ENCODE measurements around the gene KRT1.

KRT1 gene

GRCh38 chr12:52698651-52699340 is 18.6 kb upstream of the KRT1 start:
- no peak for FAIRE-seq

GRCh38 chr12:52697058-52697582 is 16.9 kb upstream of the KRT1 start:
- no peak for FAIRE-seq

- FAIRE-seq: no peak
Measured at GRCh38 chr12:52696588-52696987, 16.4 kb upstream of the KRT1 start.

- no peak for FAIRE-seq
Measured at GRCh38 chr12:52695039-52695438, 14.8 kb upstream of the KRT1 start.

- no peak for FAIRE-seq
Measured at GRCh38 chr12:52694151-52694550, 13.9 kb upstream of the KRT1 start.

GRCh38 chr12:52693261-52693660 is 13.1 kb upstream of the KRT1 start:
- FAIRE-seq: no peak

GRCh38 chr12:52692254-52692653 is 12.0 kb upstream of the KRT1 start:
- no peak for FAIRE-seq

- no peak for FAIRE-seq
Measured at GRCh38 chr12:52691841-52692150, 11.6 kb upstream of the KRT1 start.

GRCh38 chr12:52691076-52691840 is 11.1 kb upstream of the KRT1 start:
- FAIRE-seq: no peak

- FAIRE-seq: no peak
Measured at GRCh38 chr12:52690351-52691075, 10.3 kb upstream of the KRT1 start.

- no peak for FAIRE-seq
Measured at GRCh38 chr12:52689936-52690335, 9.7 kb upstream of the KRT1 start.

- no peak for FAIRE-seq
Measured at GRCh38 chr12:52689239-52689638, 9.0 kb upstream of the KRT1 start.

- no peak for FAIRE-seq
Measured at GRCh38 chr12:52688481-52688880, 8.3 kb upstream of the KRT1 start.

GRCh38 chr12:52687497-52688385 is 7.5 kb upstream of the KRT1 start:
- FAIRE-seq: no peak

GRCh38 chr12:52686756-52687487 is 6.7 kb upstream of the KRT1 start:
- FAIRE-seq: no peak

- no peak for FAIRE-seq
Measured at GRCh38 chr12:52686063-52686462, 5.9 kb upstream of the KRT1 start.

- FAIRE-seq: no peak
Measured at GRCh38 chr12:52685406-52685890, 5.2 kb upstream of the KRT1 start.

GRCh38 chr12:52684431-52684830 is 4.2 kb upstream of the KRT1 start:
- no peak for FAIRE-seq

- no peak for FAIRE-seq
Measured at GRCh38 chr12:52683575-52684300, 3.5 kb upstream of the KRT1 start.

- FAIRE-seq: no peak
Measured at GRCh38 chr12:52682938-52683574, 2.8 kb upstream of the KRT1 start.

- FAIRE-seq: no peak
Measured at GRCh38 chr12:52682381-52682660, 2.1 kb upstream of the KRT1 start.

All from TTC549 (cell line).